ENCODE measurements around the gene CRYBG2. TPM values are rescaled to one million over a fixed set of nuclear protein-coding genes. Genes with fewer than 3 reads are reported as not detected.
A peak's percentile ranks its signal among the peaks of the same experiment; 100 is the strongest.

CRYBG2 gene
- total and polyA plus RNA-seq, 2 of the 8 experiments (the other 6 are each of a cell fraction or from before 2014, with no cell fraction given) = 14.2 to 17.0 TPM

DNA sequence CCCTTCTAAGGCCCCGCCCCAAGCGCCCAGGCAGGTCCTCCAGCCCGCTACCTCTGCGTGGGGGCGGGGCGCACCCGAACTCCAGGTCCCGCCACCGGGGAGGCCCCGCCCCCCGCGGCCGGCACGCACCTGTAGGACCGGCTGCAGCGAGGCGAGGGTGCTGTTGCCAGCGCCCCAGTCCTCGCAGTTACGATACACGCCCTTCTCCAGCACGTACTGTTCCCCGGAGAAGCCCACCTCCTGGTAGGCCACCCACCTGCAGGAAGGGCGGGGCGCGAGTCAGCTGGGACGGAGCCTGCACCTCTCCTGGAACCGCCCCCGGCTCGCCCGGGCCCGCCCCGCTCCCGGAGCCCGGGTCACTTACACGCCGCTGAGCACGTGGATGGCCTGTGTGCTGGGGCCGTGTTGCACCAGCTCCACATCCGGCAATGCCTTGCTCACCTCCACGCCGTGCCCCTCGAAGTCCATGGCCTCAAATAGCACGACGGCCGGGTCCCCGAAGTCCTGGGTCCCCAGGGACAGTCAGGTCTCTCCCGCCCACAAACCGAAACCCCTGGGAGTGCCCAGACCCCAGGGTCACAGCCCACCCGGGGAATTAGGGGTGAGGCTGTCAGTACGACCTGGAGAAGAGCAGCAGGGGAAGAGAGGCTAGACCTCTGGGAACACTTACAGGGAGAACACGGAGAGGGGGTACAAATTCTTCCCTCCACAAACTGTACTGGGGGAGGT lies 17.3 kb downstream of the CRYBG2 start (continued):
- peak; percentile 41; the same call in 1 of the 2 replicates for TF ChIP-seq POLR2AphosphoS5 (IDR thresholded peaks at IDR 0.05; ENCODE audit: low read depth, low read length)
- peak; percentile 24 for TF ChIP-seq TBP (IDR thresholded peaks at IDR 0.05; ENCODE audit: low read depth, low read length)
- TF ChIP-seq, protein P1, sequence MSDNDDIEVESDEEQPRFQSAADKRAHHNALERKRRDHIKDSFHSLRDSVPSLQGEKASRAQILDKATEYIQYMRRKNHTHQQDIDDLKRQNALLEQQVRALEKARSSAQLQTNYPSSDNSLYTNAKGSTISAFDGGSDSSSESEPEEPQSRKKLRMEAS (IDR thresholded peaks at IDR 0.05) = peak; percentile 99
- TF ChIP-seq SAP30 (IDR thresholded peaks at IDR 0.05; ENCODE audit: insufficient read depth, insufficient replicate concordance, low read length) = no peak
